Stimulated activated CD8-positive, alpha-beta memory T cell treated with anti-CD3 and anti-CD28 coated beads, Interleukin-12 subunit alpha, Interleukin-12 subunit beta, amount 100 ng/mL, for 24 hours (primary cell): ENCODE results near the gene OPRL1.

ENCODE experiments used
- DNase-seq: peaks from one replicate; pipeline ENCODE4 v3.0.0-alpha.2; 2020; ENCODE audit errors: extremely low read depth

Gene OPRL1

DNA sequence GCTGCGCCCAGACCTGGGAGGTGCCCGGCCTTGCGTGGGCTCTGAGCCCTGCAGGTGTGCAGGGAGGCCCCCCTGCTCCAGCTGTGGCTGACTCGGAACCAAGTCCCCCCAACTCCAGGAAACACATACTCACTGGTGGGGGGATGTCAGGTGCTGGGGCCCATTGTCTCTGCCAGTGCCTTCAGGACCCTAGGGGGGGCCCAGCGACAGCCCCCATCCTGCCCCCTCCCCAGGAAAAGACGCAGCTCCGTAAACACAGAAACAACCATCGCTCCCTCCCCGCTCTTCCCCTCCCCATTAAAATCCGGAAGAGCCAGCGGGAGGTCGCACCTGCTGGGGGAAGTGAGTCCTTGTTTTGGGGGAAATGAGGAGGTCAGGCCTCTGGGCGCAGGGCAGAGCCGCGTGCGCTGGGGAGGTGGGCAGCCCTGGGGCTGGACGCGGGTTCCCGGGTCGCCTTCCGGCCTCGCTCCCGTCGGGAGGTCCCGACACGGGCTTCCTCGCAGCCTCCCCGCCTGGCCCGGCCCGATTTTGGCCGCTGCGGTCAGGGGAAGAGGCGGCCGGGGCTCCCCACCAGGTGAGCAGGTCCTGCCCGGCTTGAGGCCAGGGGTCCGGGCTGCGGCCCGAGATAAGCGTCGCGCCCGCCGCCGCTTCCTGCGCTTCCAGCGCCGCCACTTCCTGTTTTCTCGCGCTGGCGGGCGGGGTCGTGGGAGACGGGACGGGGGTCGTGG lies 37.7 kb upstream of the OPRL1 start:
- DNase-seq = no peak

DNA sequence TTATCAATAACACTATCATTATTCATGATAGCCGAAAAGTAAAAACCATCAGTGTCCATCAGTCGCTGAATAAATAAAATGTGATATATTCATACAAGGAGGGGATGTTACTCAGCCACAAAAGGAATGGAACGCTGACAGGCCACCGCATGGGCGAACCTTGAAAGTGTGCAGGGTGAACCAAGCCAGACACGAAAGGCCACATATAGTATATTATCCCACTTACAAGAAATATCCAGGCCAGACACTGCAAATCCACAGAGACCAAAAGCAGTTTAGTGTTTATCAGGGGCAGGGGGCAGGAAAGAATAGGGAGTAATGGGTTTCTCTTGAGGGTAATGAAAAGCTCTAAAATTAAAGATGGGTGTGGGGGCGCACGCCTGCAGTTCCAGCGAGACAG lies 36.1 kb upstream of the OPRL1 start:
- DNase-seq = no peak

DNA sequence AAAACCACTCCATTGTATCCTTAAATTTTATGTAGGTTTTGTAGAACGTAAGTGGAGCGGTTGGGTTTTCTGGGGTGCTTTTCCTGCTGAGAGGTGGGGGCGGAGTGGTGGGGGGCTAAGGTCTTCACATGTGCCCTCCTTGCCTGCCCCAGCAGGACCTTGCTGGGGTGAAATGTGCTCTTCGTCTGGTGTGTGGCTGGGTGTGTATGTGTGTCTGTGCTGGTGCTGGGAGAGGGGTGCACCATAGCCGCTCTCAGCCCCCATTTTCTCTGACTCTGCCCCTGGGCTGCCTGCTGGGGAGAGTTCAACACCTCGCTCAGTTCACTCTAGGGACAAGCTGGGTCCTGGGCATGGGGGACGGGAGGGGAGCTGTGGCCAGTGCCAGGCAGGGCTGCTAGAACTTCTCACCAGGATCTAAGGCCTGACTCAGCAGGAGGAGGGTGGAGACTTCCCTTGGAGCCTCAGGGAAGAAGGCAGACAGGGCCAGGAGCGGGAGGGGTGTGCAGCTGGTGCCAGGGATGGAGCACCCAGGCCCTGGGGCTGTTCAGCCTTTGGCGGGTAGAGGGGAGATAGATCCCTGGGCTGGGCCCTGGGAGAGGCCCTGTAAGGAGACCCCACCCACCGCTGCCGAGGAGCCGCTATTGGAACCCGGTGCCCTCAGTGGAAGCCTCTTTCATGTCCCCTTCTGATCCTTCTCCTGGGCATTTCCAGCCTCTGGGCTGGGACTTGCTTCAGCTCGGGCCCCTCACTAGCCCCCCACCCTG lies 35.2 kb upstream of the OPRL1 start:
- no peak for DNase-seq

DNA sequence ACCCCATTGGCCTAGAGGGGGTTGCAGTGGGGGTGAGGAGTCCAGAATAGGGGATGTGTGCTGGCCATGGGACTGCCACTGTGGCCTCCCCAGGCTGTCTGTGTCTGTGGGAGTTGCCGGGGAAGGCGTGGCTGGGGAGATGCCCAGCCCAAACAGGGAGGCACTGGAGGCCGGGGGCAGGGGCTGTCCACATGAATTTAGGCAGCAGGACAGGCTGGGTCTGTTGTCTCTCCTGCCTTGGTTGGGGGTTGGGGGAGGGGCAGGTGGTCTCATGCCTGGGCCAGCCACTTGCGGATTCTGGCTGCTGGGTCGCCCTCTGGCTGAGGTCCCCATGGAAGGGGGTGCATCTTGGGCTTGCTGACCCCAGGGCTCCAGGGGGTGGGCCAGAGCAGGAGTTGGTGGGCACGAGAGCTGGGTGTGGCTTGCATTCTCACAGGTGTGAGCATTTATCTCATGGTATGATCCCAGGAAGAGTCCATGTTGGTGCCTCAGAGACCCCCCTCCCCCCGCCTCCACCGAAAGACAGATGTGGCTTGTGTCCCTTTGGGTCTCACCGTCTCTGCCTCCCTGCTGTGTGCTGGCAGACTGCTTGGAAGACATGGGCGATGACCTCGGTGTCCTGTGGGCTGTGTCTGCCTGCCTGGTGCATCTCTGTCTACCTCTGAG lies 34.4 kb upstream of the OPRL1 start:
- no peak for DNase-seq

DNA sequence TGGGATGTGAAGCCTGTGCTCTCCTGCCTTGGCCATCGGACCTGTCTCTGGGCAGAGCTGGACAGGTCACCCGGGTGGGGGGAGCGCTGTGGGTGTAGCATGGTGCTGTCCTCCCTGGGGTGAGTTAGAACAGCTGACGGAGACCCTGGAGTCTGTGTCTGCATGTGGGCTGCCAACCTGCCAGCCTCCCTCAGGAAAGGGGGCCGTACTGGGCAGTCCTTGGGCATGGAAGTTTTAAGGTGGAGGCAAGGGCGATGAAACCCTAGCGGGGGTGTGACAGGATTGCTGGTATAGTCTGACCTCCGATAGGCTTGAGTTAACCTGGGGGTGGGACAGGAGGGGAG lies 32.9 kb upstream of the OPRL1 start:
- no peak for DNase-seq

DNA sequence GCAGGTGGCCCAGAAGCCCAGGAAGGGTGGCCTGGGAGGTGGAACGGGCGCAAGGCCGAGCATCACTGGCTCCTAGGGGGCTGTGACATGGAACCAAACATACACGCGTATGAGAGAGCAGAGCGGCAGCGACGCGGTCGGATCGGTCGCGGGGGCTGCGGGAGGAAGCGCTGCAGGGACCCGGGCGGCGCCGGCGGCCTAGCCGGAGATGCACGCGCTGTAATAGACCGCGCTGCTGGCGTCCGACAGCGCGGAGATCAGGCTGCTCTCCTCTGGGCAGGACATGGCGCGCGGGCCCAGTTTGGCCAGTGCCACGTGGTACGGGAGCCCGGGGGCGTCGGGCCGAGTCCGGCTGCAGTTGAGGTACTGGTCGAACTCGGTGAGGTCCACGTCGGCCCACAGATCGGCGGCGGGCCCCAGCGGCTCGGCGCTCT lies 31.9 kb upstream of the OPRL1 start:
- DNase-seq = no peak

DNA sequence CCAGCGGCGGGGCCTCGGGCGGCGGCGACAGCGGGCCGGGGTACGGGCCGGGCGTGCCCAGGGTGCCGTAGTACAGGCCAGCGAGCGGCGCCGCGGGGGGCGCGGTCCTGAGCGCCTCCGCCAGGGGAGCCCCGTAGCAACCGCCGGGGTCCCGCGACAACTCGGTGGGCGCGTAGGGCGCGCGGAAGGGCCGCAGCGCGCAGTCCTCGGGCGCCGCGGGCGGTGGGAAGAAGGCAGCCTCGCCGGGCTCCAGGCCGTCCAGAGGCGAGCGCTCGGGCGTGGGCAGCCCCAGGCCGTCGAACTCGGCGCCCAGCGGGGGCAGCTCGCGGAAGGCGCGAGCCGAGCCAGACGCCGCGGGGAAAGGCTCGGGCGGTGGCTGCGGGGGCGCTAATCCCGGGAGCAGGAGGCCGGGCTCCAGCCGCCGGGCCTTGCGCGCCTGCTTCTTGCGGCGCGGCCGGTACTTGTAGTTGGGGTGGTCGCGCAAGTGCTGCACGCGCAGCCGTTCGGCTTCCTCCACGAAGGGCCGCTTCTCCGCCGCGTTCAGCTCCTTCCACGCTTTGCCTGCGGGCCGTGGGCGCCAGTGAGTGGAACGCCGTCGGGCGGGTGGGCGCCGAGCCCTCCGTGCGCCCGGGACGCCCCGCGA lies 31.4 kb upstream of the OPRL1 start:
- no peak for DNase-seq

DNA sequence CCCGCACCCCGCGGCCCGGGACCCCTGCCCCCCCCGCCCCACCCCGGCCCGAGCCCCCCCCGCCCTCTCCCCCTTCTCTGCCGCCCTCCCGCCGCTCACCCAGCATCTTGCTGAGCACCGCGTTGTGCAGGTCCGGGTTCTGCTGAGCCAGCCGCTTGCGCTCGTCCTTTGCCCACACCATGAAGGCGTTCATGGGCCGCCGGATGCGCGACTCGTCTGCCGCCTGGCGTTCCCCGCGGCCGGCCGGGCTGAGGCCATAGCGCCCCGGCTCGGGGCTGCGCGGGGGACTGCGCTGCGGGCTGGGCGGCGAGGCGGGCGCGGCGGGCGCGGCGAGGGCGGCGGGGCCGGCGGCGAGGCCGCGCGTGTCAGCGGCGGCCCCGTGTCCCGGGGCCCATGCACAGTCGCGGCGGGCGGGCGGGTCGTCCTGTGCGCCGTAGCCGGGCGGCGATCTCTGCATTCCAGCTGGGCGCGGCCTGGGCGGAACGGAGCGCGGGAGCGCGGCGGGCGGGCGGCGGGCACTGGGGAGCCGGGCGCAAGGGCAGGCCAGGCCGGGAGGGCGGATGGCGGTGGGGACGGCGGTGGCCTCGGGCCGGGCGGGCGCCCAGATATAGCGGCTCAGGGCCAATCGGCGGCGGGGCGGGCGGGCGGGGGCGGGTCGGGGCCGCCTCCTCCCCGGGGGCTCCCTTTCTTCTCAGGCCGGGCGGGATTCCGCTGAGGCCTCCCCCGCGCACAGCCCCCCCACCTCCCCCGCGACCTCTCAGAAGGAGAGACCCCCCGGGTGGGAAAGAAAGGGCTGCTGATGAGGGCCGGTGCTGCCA lies 30.6 kb upstream of the OPRL1 start, which contains the start of gene SOX18:
Gene SOX18, minus strand, starts transcription at position 580 of the 818 bp plus-strand sequence. Its CDS starts 123 bp downstream, at position 457.
- no peak for DNase-seq

DNA sequence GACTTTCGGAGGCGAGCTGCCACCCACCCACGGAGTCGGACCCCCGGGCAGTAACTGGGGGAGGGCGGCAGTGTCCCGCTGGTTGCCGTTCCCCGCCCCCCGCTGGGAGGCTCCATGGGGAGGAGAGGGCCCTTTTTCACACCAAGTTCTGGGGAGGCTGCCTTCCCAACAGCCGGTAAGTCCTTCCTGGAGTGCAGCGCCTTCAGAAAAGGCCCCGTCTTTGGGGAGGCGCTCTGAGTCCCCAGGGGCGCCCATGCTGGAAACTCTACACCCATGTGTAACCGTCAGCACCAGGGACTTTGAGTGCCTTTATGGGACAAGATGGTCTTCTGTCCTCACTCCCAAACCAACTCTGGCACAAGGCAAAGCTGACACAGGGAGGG lies 30.0 kb upstream of the OPRL1 start:
- DNase-seq = no peak

DNA sequence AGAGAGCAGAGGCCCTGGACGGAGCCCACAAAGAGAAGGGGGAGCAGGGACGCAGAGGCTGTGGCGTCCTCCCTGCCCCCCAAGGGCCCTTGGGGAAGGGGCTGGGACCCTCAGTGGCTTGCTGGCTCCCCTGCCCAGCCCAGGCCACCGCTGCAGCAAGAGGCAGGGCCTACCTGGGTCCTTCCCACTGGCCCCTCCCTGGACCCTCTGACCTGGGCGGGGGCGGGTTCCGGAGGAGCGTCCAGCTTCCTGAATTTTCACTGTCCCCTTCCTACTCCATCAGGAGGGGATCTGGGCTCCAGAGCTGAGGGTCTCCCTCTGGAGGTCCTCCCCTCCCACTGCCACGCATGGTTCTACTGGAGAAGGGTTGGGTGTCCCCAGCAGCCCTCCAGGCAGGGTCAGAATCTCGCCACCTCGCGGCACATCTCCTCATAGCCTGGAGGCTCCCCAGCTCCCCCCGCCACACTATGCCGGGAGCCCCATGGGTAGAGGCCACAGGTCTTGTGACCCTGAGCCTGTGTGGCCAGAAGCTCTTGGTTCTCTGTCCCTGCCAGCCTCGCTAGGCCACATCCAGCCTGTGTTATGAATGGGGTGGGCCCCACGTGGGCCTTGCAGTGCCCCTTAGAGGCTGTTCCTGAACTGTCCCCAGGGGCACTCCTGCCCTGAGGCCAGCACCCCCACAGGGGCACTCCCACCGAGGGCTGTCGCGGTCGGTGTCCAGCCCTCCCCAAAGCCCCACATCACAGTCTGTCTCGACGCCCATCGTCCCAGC lies 29.4 kb upstream of the OPRL1 start:
- no peak for DNase-seq

DNA sequence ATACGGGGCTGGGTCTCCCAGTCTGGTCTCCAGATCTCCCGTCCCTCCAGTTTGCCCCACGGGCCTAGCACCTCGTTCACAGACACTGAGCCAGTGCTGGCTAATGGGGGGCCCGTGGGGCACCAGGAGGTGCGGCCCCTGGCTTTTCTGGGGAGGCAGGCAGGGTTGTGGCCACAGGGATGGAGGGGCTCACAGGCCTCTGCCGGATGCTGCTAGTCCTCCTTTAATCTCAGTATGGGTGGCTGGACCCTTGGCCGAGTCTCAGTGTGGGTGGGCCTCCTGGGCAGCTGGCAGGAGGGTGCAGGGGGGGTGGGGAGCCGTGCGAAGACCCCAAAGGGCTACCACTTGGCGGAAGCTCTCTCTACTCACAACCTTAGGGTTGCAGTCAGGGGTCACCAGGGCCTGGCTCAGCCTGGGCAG lies 28.8 kb upstream of the OPRL1 start:
- DNase-seq = no peak

DNA sequence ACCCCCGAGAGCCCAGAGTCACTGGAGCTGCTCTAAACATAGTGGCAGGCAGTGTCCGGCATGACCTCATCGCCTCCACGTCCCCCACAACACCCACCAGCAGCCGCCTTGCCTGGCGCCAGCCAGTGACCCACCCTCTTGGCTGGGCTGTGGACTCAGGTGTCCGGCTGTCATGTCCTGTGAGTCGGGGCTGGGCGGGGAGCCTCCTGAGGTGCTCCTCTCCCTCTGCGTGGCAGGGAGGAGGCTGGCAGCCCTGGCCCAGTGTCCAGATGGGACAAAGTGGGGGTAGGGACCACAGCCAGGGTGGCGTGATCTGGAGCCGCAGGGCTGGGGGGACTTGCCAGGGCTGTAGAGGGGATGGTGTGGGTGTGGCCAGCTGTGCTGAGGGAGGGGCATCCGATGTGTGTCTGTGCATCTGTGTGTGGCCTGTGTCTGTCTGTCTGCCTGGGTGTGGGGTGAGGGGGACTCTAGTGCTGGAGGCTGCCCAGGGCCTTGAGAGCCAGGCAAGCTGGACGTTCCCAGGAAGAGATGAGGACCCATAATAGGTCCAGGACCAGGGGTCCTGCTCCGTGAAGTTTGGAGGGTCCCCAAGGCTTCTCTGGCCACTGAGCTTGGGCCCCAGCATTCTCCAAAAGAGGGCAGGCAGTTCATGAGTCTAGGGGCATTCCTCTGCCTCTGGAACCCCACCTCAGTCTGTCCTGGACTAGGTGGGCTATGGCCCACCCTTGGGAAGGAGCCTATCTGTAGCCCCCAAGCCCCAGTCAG lies 28.1 kb upstream of the OPRL1 start:
- DNase-seq = no peak

DNA sequence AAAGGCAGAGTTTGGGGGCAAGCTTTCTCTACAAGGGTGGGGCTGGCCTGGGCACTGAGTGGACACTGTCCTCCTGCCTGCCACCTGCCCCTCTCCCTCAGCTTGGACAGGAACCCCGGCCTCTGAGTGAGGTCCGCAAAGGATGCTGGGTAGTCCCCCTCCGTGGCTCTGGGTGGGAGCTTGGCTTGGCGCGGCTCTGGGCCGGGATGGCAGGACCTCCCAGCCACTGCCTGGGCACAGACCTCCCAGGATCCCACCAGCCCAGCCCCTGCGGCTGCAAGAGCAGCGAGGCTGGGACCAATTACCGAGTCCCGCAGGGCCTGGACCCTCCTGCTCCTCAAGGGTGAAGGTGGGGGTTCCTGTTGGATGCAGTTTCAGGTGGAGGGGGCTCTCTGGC lies 27.6 kb upstream of the OPRL1 start:
- DNase-seq = no peak

DNA sequence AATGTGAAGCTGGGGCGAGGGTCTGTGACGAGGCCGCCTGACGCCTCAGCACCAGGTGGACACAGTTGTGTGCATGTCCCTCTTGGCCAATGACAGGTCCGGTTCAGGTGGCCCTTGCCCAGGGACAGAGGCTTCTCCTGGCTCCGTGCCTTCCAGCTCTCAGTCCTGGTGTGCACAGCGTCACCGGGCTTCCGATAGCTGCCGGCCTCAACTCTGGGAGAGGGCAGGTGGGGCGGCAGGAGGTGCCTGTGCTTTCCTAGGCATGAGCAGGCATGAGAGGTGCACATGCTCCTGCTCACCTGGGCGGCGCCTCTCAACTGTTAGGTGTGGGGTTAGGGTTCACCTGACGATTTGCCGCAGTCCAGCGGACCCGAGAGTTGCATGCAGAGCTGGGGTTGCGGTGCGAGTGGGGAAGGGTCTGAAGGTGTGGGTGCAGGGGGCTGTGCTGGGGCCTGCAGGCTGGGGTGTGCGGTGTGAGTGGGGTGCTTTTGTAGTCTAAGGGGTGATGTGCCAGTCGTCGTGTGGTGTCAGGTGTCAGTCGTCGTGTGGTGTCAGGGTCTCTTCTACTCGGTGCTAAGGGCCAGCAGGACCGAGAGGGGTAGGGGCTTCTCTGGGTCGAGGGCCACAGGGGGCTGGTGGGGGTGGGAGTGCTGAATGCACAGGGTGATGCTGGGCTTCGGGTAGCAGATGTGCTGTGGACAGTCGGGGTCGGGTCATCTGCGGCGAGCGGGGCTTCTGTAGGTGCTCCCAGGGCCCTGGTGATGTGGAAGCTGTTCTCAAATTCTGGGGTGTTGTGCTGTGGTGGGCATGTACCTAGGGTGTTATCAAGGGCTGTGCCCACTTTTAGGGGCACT lies 26.7 kb upstream of the OPRL1 start:
- no peak for DNase-seq

DNA sequence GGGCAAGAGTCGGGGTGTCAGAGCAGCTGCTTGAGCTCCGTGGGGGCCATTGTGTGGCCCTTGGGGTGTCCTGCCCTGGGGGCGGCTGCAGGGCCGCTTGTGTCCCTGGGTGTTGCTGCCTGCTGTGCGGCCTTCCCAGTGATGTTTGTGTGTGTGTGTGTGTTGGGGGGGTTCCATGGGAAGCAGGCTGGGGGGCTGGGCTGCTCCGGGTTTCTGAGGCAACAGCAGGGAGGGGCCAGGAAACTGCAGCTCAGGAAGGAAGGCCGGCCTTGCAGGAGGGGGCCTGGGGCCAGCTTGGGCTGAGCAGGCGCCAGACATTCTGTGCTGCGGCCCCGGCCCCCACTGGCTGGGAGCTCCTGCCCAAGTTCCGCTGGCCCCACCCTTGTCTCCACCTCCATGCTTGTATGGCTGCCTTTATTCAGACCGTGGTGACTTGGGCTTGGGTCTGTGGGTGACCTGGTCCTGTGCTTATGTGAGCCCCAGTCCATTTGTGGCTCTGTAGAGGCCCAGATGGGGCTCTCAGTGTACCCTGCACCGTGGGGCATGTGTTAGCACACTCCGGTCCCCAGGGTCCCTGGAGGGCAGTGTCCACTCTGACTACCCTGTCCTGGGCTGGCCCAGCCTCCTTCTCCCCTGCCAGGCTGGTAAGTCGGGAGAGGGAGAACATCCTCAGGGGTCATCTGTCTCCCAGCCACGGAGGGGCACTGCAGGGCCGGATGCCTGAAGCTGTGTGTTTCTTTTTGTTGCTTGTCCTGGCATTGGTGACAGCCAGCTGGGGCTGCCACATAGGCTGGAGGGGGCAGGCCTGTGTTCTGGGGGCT lies 25.8 kb upstream of the OPRL1 start:
- no peak for DNase-seq

DNA sequence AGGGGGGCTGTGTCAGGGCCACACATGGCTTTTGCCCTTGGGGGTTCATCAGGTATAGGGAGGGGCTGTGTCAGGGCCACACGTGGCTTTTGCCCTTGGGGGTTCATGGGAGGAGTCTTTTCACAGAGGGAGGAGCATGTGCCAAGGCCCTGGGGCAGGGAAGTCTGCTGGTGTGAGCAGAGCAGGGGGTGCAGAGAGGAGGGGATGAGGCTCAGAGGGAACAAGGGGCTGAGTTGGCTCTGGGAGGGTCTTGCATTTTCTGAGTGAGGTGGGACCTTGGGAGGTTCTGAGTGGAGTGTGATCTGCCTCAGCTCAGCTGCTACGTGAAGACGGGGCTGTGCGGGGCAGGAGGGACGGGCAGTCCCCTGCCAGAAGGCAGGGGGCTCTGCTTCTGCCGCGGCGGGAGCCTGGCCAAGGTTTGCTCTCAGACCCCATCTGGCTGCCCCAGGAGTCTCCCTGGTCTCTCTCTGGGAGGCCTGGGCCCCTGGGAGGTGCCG lies 24.4 kb upstream of the OPRL1 start:
- DNase-seq = no peak

DNA sequence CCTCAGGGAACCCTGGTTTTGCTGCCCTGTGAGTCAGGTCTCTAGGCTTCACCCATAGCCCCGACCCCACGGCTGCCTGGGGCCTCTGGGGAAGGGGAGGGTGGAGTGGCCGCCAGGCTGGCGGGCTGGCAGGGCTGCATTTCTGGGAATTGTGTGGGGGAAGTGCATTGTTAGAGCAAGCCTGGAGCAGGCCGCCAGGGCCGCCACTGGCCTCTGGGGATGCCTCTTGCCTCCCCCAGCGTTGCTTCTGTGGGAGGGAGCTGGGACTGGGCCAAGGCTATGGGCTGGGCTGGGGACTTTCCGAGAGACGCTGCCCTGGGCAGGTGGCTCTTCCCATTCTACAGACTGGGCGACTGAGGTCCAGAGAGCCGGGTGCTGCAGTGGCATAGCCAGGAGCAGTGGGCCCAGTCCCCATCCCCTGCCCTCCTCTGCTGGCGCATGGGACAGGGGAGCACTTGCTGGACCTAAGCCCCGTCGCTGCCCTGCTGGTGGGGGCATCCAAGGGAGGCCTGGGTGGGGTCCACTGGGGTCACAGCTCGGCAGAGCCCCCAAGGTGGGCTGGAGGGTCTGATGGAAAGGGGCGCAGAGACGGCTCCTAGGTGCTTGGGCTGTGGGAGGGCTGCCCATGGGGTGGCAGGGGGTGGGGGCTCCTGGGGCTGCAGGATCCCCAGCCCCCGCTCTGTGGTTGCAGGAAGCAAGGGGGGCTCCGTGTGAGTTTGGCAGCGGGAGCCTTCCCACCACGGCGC lies 23.8 kb upstream of the OPRL1 start:
- DNase-seq = no peak

DNA sequence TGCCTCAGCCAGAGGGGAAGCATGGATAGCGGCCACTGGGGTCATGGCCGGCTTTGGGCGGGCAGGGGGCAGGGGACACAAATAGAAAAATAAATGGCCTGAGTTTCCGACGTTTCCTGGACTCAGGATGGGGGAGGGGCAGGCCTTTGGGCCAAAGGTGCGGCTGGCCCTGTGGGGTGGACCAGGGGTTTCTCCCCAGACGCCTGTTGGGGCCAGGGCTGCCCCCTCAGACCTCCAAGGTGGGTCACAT lies 23.3 kb upstream of the OPRL1 start:
- no peak for DNase-seq
